ENCODE results near the gene ALG9. TPM values are rescaled to one million over a fixed set of nuclear protein-coding genes. Genes with fewer than 3 reads are reported as not detected.
"Not testable (repeated sequence)": the region's sequence is repeated elsewhere in the genome, so short reads cannot be mapped to it uniquely, and the experiment has no call there.

Gene ALG9
- total RNA-seq, 1 donor from 2014 or later = 23.3 TPM

- DNase-seq (ENCODE audit: low read depth, low spot score) = no peak
These were observed 74.2 kb downstream of the ALG9 start for GRCh38 chr11:111797145-111797581.

GRCh38 chr11:111796696-111797095 lies 74.7 kb downstream of the ALG9 start:
- DNase-seq (ENCODE audit: low read depth, low spot score) = no peak

- no peak for DNase-seq (ENCODE audit: low read depth, low spot score)
These were observed 75.9 kb downstream of the ALG9 start for GRCh38 chr11:111795334-111795985.

- DNase-seq (ENCODE audit: low read depth, low spot score) = no peak
These were observed 77.5 kb downstream of the ALG9 start for GRCh38 chr11:111793863-111794262.

GRCh38 chr11:111792955-111793500 lies 78.4 kb downstream of the ALG9 start:
- no peak for DNase-seq (ENCODE audit: low read depth, low spot score)

GRCh38 chr11:111792314-111792713 lies 79.1 kb downstream of the ALG9 start:
- no peak for DNase-seq (ENCODE audit: low read depth, low spot score)

GRCh38 chr11:111788464-111788863 lies 82.9 kb downstream of the ALG9 start:
- no peak for DNase-seq (ENCODE audit: low read depth, low spot score)

GRCh38 chr11:111788051-111788450 lies 83.3 kb downstream of the ALG9 start:
- no peak for DNase-seq (ENCODE audit: low read depth, low spot score)

GRCh38 chr11:111785886-111786412 lies 85.4 kb downstream of the ALG9 start:
- DNase-seq (ENCODE audit: low read depth, low spot score) = no peak

GRCh38 chr11:111785076-111785475 lies 86.3 kb downstream of the ALG9 start:
- no peak for DNase-seq (ENCODE audit: low read depth, low spot score)

- DNase-seq (ENCODE audit: low read depth, low spot score) = not testable (repeated sequence)
These were observed 87.1 kb downstream of the ALG9 start for GRCh38 chr11:111784311-111784710.

- DNase-seq (ENCODE audit: low read depth, low spot score) = no peak
These were observed 89.2 kb downstream of the ALG9 start for GRCh38 chr11:111782109-111782741.

GRCh38 chr11:111779118-111779517 lies 92.3 kb downstream of the ALG9 start:
- DNase-seq (ENCODE audit: low read depth, low spot score) = no peak

- DNase-seq (ENCODE audit: low read depth, low spot score) = no peak
These were observed 93.3 kb downstream of the ALG9 start for GRCh38 chr11:111778047-111778558.

GRCh38 chr11:111777094-111778046 lies 94.0 kb downstream of the ALG9 start:
- DNase-seq (ENCODE audit: low read depth, low spot score) = peak; percentile 33

GRCh38 chr11:111776398-111777093 lies 94.8 kb downstream of the ALG9 start:
- no peak for DNase-seq (ENCODE audit: low read depth, low spot score)

- no peak for DNase-seq (ENCODE audit: low read depth, low spot score)
These were observed 96.2 kb downstream of the ALG9 start for GRCh38 chr11:111774955-111775710.

GRCh38 chr11:111772535-111772934 lies 98.8 kb downstream of the ALG9 start:
- DNase-seq (ENCODE audit: low read depth, low spot score) = no peak

- DNase-seq (ENCODE audit: low read depth, low spot score) = not testable (repeated sequence)
These were observed 100.2 kb downstream of the ALG9 start for GRCh38 chr11:111771205-111771604.

GRCh38 chr11:111770581-111771134 lies 100.7 kb downstream of the ALG9 start:
- DNase-seq (ENCODE audit: low read depth, low spot score) = no peak

Measured in pulmonary artery endothelial cell (primary cell).